Cardiac septum (tissue), 1 donor: ENCODE results near the gene CLIC3. TPM values are rescaled to one million over a fixed set of nuclear protein-coding genes. Genes with fewer than 3 reads are reported as not detected.
"Not testable (repeated sequence)": the region's sequence is repeated elsewhere in the genome, so short reads cannot be mapped to it uniquely, and the experiment has no call there.

Experiments used
- DNase-seq: peaks from one replicate; pipeline ENCODE4 v3.0.0-alpha.2; 2020; ENCODE audit warnings: low spot score
- intact Hi-C: fragments of 100-400 bp; cut with DNase I; formaldehyde crosslinking; loops from one replicate; pipeline ENCODE4 v1.14.0; 2022
- total RNA-seq: library from RNA; stranded (reverse); fragmentation: NEBNext Ultra II Directional; extraction: Animal tissue kit (Norgen Biotek cat#: 25700); gene quantifications from one replicate; pipeline ENCODE4 v1.2.1, GENCODE V29; 2021
- donor health status: DM: no; HTN: no; CAD: no.

The CLIC3 gene
- total RNA-seq, 1 donor from 2014 or later = 12.9 TPM

GRCh38 chr9:137007108-137007815 is 10.9 kb upstream of the CLIC3 start:
- intact Hi-C loops = no loop called here
- DNase-seq = no peak

GRCh38 chr9:137006116-137007003 is 10.0 kb upstream of the CLIC3 start:
- intact Hi-C loops = no loop called here
- no peak for DNase-seq

- DNase-seq, intact Hi-C loops: not testable (repeated sequence)
Measured at GRCh38 chr9:137004285-137004684, 7.9 kb upstream of the CLIC3 start.

- intact Hi-C loops = no loop called here
- no peak for DNase-seq
Measured at GRCh38 chr9:137002646-137003041, 6.3 kb upstream of the CLIC3 start.

GRCh38 chr9:137001857-137002645 is 5.7 kb upstream of the CLIC3 start:
- intact Hi-C loops = no loop called here
- DNase-seq = no peak

- DNase-seq = no peak
- intact Hi-C loops = no loop called here
Measured at GRCh38 chr9:137000177-137000930, 4.0 kb upstream of the CLIC3 start.

GRCh38 chr9:136997830-136998234 is 1.5 kb upstream of the CLIC3 start:
- no peak for DNase-seq
- intact Hi-C loops = no loop called here

- DNase-seq = no peak
- intact Hi-C loops = no loop called here
Measured at GRCh38 chr9:136997371-136997770, 1.0 kb upstream of the CLIC3 start.

- DNase-seq = no peak
- intact Hi-C loops = no loop called here
Measured at GRCh38 chr9:136995772-136996311, 526 bp downstream of the CLIC3 start.

- no peak for DNase-seq
- intact Hi-C loops = no loop called here
Measured at GRCh38 chr9:136995362-136995761, 1.0 kb downstream of the CLIC3 start.

- intact Hi-C loops = no loop called here
- DNase-seq = no peak
Measured at GRCh38 chr9:136994888-136995230, 1.5 kb downstream of the CLIC3 start.

- DNase-seq = no peak
- intact Hi-C loops = no loop called here
Measured at GRCh38 chr9:136994180-136994887, 2.0 kb downstream of the CLIC3 start.

GRCh38 chr9:136992819-136993369 is 3.5 kb downstream of the CLIC3 start:
- no peak for DNase-seq
- intact Hi-C loops = loop anchor here (2.0 kb wide), 1 partner anchor 16 kb away; the partner anchor contains the start of gene PTGDS

GRCh38 chr9:136991993-136992818 is 4.2 kb downstream of the CLIC3 start, which contains the start of gene PAXX:
Gene PAXX (plus strand): TSS chr9:136992422. CDS start chr9:136992444, 22 bp downstream.
- peak; percentile 98 for DNase-seq
- intact Hi-C loops = loop anchor here (2.0 kb wide), 1 partner anchor 15 kb away; the partner anchor contains the start of gene PTGDS

GRCh38 chr9:136990242-136990911 is 6.0 kb downstream of the CLIC3 start:
- DNase-seq = no peak
- intact Hi-C loops = no loop called here

- intact Hi-C loops = no loop called here
- no peak for DNase-seq
Measured at GRCh38 chr9:136988872-136989271, 7.5 kb downstream of the CLIC3 start.

- DNase-seq = no peak
- intact Hi-C loops = no loop called here
Measured at GRCh38 chr9:136985853-136986252, 10.5 kb downstream of the CLIC3 start.
